C4-2B (cell line): ENCODE data around the gene IGFBP6.
"Not testable (repeated sequence)": the region's sequence is repeated elsewhere in the genome, so short reads cannot be mapped to it uniquely, and the experiment has no call there.

Experiments
- CTCF ChIP-seq: fragments of 450-650 bp; conservative IDR thresholded peaks from 2 replicates; pipeline ENCODE4 v1.5.1; 2017; ENCODE audit warnings: mild to moderate bottlenecking
- ZFX ChIP-seq: fragments of 450-650 bp; IDR thresholded peaks from 2 replicates; pipeline ENCODE4 v1.6.1; 2017

DNA sequence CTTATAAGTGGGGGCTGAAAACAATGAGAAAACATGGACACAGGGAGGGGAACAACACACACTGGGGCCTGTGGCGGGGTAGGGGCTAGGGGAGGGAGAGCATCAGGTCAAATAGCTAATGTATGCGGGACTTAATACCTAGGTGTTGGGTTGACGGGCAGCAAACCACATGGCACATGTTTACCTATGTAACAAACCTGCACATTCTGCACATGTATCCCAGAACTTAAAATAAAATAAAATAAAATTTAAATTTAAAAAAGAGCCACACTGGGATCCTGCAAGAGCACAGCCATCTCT, 1.9 kb upstream of the IGFBP6 start:
- TF ChIP-seq CTCF, ZFX: not testable (repeated sequence)
